Adrenal gland (tissue), 5 donors: ENCODE data around the gene CEP89.

Experiments used
- POLR2A ChIP-seq, 2 donors: fragments of 450-650 bp; IDR thresholded peaks; one replicate each; pipeline ENCODE4 v1.6.1; 2017; ENCODE audit warnings: antibody characterized with exemption in 2 of 2, mild to moderate bottlenecking in 2 of 2, moderate library complexity in 1 of 2
- TF ChIP-seq, protein P1 (sequence below), 6 experiments: fragments of 450-650 bp in 4 of 6; fragments of 200-600 bp in 2 of 6; sonication (generic) in 1 of 6; IDR thresholded peaks; 1 replicate in 5 of 6; 2 replicates in 1 of 6; pipeline versions ENCODE4 v1.5.1 to v1.8.0; 2016 to 2021; ENCODE audit warnings: antibody characterized with exemption in 6 of 6, mild to moderate bottlenecking in 2 of 6, moderate library complexity in 1 of 6
- donor health status: DM: no; HTN: no; CAD: no.

DNA sequence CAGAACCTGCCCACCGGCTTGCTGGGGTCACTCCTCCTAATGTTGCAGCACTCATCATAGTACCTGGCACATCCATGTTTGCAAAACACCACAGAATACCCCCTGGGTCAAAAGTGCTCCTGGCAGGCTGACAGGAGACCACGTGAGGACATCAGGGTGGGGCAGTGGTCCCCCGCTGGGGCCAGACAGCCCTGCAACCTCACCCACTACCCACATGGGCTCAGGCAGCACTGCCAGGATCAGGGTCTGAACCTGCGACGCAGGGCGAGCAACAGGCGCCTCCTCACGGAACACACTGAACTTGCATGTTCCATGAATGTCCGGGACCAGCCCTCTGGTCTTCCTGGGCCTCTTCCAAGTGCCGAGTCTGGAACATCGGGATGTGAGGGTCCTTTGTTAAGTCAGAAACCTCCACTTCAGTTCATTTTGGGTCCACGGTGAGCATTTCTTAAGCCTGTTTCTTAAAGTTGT, 100.7 kb downstream of the CEP89 start:
- TF ChIP-seq, protein P1, sequence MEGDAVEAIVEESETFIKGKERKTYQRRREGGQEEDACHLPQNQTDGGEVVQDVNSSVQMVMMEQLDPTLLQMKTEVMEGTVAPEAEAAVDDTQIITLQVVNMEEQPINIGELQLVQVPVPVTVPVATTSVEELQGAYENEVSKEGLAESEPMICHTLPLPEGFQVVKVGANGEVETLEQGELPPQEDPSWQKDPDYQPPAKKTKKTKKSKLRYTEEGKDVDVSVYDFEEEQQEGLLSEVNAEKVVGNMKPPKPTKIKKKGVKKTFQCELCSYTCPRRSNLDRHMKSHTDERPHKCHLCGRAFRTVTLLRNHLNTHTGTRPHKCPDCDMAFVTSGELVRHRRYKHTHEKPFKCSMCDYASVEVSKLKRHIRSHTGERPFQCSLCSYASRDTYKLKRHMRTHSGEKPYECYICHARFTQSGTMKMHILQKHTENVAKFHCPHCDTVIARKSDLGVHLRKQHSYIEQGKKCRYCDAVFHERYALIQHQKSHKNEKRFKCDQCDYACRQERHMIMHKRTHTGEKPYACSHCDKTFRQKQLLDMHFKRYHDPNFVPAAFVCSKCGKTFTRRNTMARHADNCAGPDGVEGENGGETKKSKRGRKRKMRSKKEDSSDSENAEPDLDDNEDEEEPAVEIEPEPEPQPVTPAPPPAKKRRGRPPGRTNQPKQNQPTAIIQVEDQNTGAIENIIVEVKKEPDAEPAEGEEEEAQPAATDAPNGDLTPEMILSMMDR (IDR thresholded peaks at IDR 0.05), result no peak
- no peak for TF ChIP-seq POLR2A (IDR thresholded peaks at IDR 0.05)
